Esophagus squamous epithelium (tissue), 4 donors: ENCODE data around the gene ITGB3.

Experiments
- CTCF ChIP-seq, 6 experiments: fragments of 450-650 bp in 4 of 6; fragments of 200-600 bp in 2 of 6; sonication (generic) in 2 of 6; IDR thresholded peaks; one replicate each; pipeline ENCODE4 v1.5.1; 2016 to 2019; ENCODE audit warnings: antibody characterized with exemption in 6 of 6, mild to moderate bottlenecking in 4 of 6, moderate library complexity in 4 of 6
- POLR2A ChIP-seq, 4 donors: fragments of 450-650 bp; IDR thresholded peaks; one replicate each; pipeline ENCODE4 v1.6.1; 2017; ENCODE audit warnings: antibody characterized with exemption in 4 of 4, mild to moderate bottlenecking in 4 of 4, moderate library complexity in 3 of 4

GRCh38 chr17:47231866-47232265 lies 21.8 kb upstream of the ITGB3 start:
- TF ChIP-seq CTCF (IDR thresholded peaks at IDR 0.05) (no peak), POLR2A (IDR thresholded peaks at IDR 0.05) (no peak)
